ENCODE data around the gene KLHL11.
"Not testable (repeated sequence)": the region's sequence is repeated elsewhere in the genome, so short reads cannot be mapped to it uniquely, and the experiment has no call there.

The KLHL11 gene

DNA sequence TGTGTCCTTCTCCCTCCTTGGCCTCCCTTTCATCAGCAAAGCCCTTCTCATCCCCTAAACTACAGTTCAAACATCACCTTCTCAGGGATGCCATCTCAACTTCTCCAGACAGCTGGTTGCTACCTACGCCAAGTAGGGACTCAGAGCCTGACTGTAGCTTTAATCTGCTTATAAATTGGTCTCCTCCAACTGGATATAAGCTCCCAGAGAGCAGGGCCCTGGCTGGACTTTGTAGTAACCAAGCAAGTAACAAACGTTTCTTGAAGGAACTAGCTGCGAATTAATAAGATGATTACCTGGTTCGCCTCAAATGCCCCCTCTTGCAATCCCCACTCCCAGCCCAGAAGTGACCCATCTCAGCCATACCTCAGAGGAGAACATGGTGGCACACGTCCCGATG is 17.5 kb upstream of the KLHL11 start:
- TF ChIP-seq, protein P1, sequence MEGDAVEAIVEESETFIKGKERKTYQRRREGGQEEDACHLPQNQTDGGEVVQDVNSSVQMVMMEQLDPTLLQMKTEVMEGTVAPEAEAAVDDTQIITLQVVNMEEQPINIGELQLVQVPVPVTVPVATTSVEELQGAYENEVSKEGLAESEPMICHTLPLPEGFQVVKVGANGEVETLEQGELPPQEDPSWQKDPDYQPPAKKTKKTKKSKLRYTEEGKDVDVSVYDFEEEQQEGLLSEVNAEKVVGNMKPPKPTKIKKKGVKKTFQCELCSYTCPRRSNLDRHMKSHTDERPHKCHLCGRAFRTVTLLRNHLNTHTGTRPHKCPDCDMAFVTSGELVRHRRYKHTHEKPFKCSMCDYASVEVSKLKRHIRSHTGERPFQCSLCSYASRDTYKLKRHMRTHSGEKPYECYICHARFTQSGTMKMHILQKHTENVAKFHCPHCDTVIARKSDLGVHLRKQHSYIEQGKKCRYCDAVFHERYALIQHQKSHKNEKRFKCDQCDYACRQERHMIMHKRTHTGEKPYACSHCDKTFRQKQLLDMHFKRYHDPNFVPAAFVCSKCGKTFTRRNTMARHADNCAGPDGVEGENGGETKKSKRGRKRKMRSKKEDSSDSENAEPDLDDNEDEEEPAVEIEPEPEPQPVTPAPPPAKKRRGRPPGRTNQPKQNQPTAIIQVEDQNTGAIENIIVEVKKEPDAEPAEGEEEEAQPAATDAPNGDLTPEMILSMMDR (IDR thresholded peaks at IDR 0.05; ENCODE audit: low read depth, low read length): no peak
- no peak for DNase-seq (ENCODE audit: extremely low read depth, low read depth)

DNA sequence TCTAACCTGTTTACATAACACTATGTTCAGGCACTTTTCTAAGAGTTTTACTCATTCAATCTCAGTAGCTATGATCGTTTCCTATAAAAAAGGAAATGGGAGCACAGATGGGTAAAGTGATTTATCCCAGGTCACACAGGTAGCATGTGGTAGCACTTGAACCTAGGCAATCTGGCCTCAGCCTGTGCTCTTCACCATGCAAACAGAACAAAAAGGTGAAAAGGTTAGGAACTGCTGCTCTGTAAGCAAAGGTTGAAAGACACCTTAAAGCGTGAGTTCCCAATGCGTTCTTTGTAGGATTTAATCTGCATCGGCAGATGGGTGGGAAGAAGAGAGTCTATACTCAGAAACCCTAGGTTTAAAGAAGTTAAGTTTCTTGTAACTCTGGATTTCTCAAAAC is 14.9 kb upstream of the KLHL11 start:
- no peak for DNase-seq (ENCODE audit: extremely low read depth, low read depth)
- TF ChIP-seq, protein P1 (IDR thresholded peaks at IDR 0.05; ENCODE audit: low read depth, low read length): no peak

DNA sequence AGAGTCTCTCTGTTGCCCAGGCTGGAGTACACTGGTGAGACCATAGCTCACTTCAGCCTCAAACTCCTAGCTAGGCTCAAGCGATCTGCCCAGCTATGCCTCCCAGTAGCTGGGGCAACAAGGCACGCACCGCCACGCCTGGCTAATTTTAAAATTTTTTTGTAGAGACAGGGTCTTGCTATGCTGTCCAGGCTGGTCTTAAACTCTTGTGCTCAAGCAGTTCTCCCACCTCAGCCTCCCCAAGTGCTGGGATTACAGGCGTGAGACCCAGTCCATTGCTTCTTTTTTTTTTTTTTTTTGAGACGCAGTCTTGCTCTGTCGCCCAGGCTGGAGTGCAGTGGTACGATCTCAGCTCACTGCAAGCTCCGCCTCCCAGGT is 9.1 kb upstream of the KLHL11 start:
- DNase-seq (ENCODE audit: extremely low read depth, low read depth): not testable (repeated sequence)

DNA sequence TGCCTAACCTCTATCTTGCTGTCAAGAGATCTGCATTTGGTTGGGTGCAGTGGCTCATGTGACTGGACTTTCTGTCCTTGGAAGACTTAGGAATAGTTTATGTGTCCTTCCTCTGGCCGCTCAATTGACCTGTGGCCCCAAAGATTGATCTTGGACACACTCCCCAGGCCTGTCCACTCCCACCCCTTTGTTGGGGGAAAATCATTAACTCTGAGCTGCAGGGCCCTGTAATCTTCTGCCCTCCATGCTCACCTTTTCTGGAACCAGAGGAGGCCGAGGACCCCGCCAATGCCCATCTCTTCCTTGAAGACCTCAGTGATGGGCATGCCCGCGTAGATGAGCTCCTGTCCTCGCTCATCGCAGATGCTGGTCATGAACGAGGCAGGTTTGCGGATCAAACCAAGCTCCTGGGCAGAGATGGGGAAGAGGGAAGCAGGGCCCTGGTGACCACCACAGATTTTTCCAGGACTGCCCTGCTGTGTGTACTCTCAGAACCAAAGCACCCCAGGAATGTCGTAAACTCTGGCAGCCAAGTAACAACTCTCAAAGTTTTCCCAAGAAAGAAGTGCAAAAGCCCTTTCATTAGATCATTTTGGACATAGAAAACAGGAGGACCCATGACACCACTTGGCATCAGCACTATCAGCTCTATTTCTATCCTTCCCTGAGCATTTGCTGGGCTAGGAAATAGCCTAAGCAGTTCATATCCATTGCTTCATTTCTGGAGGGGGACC is 8.5 kb upstream of the KLHL11 start:
- TF ChIP-seq, protein P1 (IDR thresholded peaks at IDR 0.05; ENCODE audit: low read depth, low read length): no peak
- DNase-seq (ENCODE audit: extremely low read depth, low read depth): no peak

DNA sequence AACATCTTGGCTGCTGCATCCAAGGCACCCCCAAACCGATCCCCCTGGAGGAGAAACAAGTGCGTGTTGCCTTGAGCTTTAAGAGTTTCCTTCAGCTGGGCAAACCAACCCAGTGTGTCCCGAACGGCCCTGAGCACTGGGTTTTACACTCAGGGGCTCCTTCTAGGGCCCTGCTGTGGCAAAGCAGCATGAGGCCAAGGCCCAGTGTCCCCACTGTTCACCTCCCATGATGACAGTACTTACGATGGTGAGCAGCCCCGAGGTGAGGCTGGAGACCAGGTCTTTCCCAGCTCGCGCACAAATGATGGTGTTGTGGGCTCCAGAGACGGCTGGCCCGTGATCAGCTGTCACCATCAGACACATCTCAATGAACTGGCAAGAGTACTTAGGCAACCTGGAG is 6.6 kb upstream of the KLHL11 start:
- no peak for DNase-seq (ENCODE audit: extremely low read depth, low read depth)

DNA sequence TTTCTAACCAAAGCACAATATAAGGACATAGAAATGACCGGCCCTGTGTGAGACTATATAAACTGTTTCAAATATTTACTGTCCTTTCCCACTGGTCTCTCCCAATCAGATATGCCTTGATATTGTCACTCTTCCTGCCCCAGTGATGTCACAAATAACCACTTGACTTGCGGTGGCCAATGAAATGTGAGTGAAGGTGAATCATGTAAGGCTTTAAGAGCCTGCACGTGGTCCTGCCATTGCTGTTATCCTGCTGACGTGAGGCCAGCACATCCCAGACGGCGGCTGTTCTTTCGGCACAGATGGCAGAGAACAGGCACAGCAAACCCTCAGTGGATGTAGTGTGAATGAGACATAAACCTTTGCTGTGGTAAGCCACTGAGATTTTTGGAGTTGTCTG is 5.4 kb upstream of the KLHL11 start:
- TF ChIP-seq, protein P1 (IDR thresholded peaks at IDR 0.05; ENCODE audit: low read depth, low read length): no peak
- DNase-seq (ENCODE audit: extremely low read depth, low read depth): no peak

More for the DNA sequence above, 6.6 kb upstream of the KLHL11 start:
- TF ChIP-seq, protein P1 (IDR thresholded peaks at IDR 0.05; ENCODE audit: low read depth, low read length): no peak

DNA sequence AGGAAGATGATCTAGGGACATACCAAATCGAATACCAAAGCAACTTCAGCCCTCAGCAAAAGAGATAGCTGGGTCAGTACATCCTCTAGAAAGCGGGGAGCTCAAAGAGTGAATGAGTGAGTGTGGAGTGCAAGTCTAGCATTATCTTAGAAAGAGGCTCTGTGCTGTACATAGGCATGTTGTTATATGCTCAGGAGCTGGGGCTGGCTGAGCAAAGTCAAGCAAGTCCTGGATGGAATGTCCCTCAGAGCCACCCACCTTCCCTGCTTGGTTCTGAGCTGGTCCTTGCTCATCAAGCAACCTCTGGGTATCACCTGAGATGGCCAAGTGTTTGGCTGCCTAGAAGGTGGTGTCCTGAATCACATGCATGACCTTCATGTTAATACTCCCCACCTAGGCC is 4.9 kb upstream of the KLHL11 start:
- TF ChIP-seq, protein P1 (IDR thresholded peaks at IDR 0.05; ENCODE audit: low read depth, low read length): no peak
- no peak for DNase-seq (ENCODE audit: extremely low read depth, low read depth)

DNA sequence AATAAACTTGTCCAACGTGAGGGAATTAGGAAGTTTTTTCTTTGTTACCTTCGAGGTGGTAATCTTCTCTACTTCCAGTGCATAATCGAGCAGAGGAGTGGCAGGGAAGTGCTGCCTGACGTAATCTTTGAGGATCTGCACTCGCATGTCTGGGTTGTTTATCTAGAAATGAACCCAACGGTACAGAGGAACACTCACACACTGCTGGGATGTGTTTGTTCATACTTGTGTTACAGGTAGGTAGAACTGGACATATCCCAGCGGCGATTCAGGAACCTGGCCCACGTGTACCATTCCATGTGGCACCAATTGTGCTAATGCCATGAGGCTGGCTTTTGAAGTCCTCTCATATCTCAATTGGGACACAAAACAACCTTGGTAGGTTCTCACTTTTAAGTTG is 4.2 kb upstream of the KLHL11 start:
- no peak for DNase-seq (ENCODE audit: extremely low read depth, low read depth)

More for the DNA sequence above, 4.2 kb upstream of the KLHL11 start:
- TF ChIP-seq, protein P1 (IDR thresholded peaks at IDR 0.05; ENCODE audit: low read depth, low read length): no peak
